ENCODE results near the gene METTL9.
A peak's percentile ranks its signal among the peaks of the same experiment; 100 is the strongest.
"Not testable (repeated sequence)": the region's sequence is repeated elsewhere in the genome, so short reads cannot be mapped to it uniquely, and the experiment has no call there.

METTL9 gene

GRCh38 chr16:21663889-21664647 is 64.7 kb downstream of the METTL9 start, which contains the start of gene OTOA:
OTOA (plus strand) TSS chr16:21663968; CDS start chr16:21678515, 14,547 bp downstream.
- no peaks in the 10 kb centered on the region for H3K4me1 ChIP-seq (ENCODE audit: control insufficient read depth, insufficient read depth, low read length, unreplicated experiment)
- no peak within 1 kb of the TSS for H3K27ac ChIP-seq (ENCODE audit: low read depth, low read length)
- no peaks in the 10 kb centered on the region for H3K36me3 ChIP-seq (ENCODE audit: insufficient read depth, low read length)
- peak within 1 kb of the TSS; percentile 44; the same call in 1 of the 2 replicates for H3K4me3 ChIP-seq (ENCODE audit: low read depth, low read length)
- H3K79me2 ChIP-seq (ENCODE audit: control insufficient read depth, insufficient read depth, low read length, unreplicated experiment) = no peaks in the 10 kb centered on the region
- H2AFZ ChIP-seq (ENCODE audit: low read length, unreplicated experiment) = no peak within 1 kb of the TSS
- peaks cover 3% of the 10 kb centered on the region; the same call in 1 of the 2 replicates for H3K27me3 ChIP-seq (ENCODE audit: insufficient read depth, low read length)

GRCh38 chr16:21664801-21665492 is 65.6 kb downstream of the METTL9 start:
- Histone ChIP-seq H3K27me3 (ENCODE audit: insufficient read depth, low read length) (peaks cover 3% of the 10 kb centered on the region; the same call in 1 of the 2 replicates), H2AFZ (ENCODE audit: low read length, unreplicated experiment) (no peak overlapping the region), H3K79me2 (ENCODE audit: control insufficient read depth, insufficient read depth, low read length, unreplicated experiment) (no peaks in the 10 kb centered on the region), H3K27ac (ENCODE audit: low read depth, low read length) (no peak overlapping the region), H3K4me3 (ENCODE audit: low read depth, low read length) (no peak overlapping the region), H3K4me1 (ENCODE audit: control insufficient read depth, insufficient read depth, low read length, unreplicated experiment) (no peaks in the 10 kb centered on the region), H3K36me3 (ENCODE audit: insufficient read depth, low read length) (no peaks in the 10 kb centered on the region)

- no peak overlapping the region for H2AFZ ChIP-seq (ENCODE audit: low read length, unreplicated experiment)
- no peak overlapping the region for H3K27ac ChIP-seq (ENCODE audit: low read depth, low read length)
- no peaks in the 10 kb centered on the region for H3K36me3 ChIP-seq (ENCODE audit: insufficient read depth, low read length)
- no peaks in the 10 kb centered on the region for H3K79me2 ChIP-seq (ENCODE audit: control insufficient read depth, insufficient read depth, low read length, unreplicated experiment)
- peaks cover 10% of the 10 kb centered on the region; the same call in 1 of the 2 replicates for H3K27me3 ChIP-seq (ENCODE audit: insufficient read depth, low read length)
- no peaks in the 10 kb centered on the region for H3K4me1 ChIP-seq (ENCODE audit: control insufficient read depth, insufficient read depth, low read length, unreplicated experiment)
- H3K4me3 ChIP-seq (ENCODE audit: low read depth, low read length) = no peak overlapping the region
Observed at GRCh38 chr16:21666772-21667171, 67.4 kb downstream of the METTL9 start.

- Histone ChIP-seq H3K36me3 (ENCODE audit: insufficient read depth, low read length) (no peaks in the 10 kb centered on the region), H3K4me3 (ENCODE audit: low read depth, low read length) (no peak overlapping the region), H3K27me3 (ENCODE audit: insufficient read depth, low read length) (peaks cover 10% of the 10 kb centered on the region; the same call in 1 of the 2 replicates), H3K27ac (ENCODE audit: low read depth, low read length) (no peak overlapping the region), H2AFZ (ENCODE audit: low read length, unreplicated experiment) (no peak overlapping the region), H3K4me1 (ENCODE audit: control insufficient read depth, insufficient read depth, low read length, unreplicated experiment) (no peaks in the 10 kb centered on the region), H3K79me2 (ENCODE audit: control insufficient read depth, insufficient read depth, low read length, unreplicated experiment) (no peaks in the 10 kb centered on the region)
Observed at GRCh38 chr16:21667575-21667974, 68.2 kb downstream of the METTL9 start.

- Histone ChIP-seq H3K27me3 (ENCODE audit: insufficient read depth, low read length) (peaks cover 22% of the 10 kb centered on the region; the same call in 1 of the 2 replicates), H3K36me3 (ENCODE audit: insufficient read depth, low read length) (no peaks in the 10 kb centered on the region), H3K4me1 (ENCODE audit: control insufficient read depth, insufficient read depth, low read length, unreplicated experiment) (no peaks in the 10 kb centered on the region), H3K4me3 (ENCODE audit: low read depth, low read length) (no peak overlapping the region), H3K79me2 (ENCODE audit: control insufficient read depth, insufficient read depth, low read length, unreplicated experiment) (no peaks in the 10 kb centered on the region), H2AFZ (ENCODE audit: low read length, unreplicated experiment) (no peak overlapping the region), H3K27ac (ENCODE audit: low read depth, low read length) (no peak overlapping the region)
Observed at GRCh38 chr16:21673469-21673868, 74.1 kb downstream of the METTL9 start.

- H2AFZ ChIP-seq (ENCODE audit: low read length, unreplicated experiment); H3K79me2 ChIP-seq (ENCODE audit: control insufficient read depth, insufficient read depth, low read length, unreplicated experiment); H3K4me1 ChIP-seq (ENCODE audit: control insufficient read depth, insufficient read depth, low read length, unreplicated experiment); H3K36me3 ChIP-seq (ENCODE audit: insufficient read depth, low read length); H3K4me3 ChIP-seq (ENCODE audit: low read depth, low read length); H3K27ac ChIP-seq (ENCODE audit: low read depth, low read length): not testable (repeated sequence)
- peaks cover 28% of the 10 kb centered on the region; the same call in 1 of the 2 replicates for H3K27me3 ChIP-seq (ENCODE audit: insufficient read depth, low read length)
Observed at GRCh38 chr16:21674456-21674855, 75.1 kb downstream of the METTL9 start.

GRCh38 chr16:21680714-21681113 is 81.3 kb downstream of the METTL9 start:
- peaks cover 44% of the 10 kb centered on the region for H3K27me3 ChIP-seq (ENCODE audit: insufficient read depth, low read length)
- not testable (repeated sequence) for H2AFZ ChIP-seq (ENCODE audit: low read length, unreplicated experiment); H3K4me3 ChIP-seq (ENCODE audit: low read depth, low read length); H3K27ac ChIP-seq (ENCODE audit: low read depth, low read length); H3K79me2 ChIP-seq (ENCODE audit: control insufficient read depth, insufficient read depth, low read length, unreplicated experiment); H3K36me3 ChIP-seq (ENCODE audit: insufficient read depth, low read length); H3K4me1 ChIP-seq (ENCODE audit: control insufficient read depth, insufficient read depth, low read length, unreplicated experiment)

GRCh38 chr16:21683184-21683583 is 83.8 kb downstream of the METTL9 start:
- Histone ChIP-seq H2AFZ (ENCODE audit: low read length, unreplicated experiment) (no peak overlapping the region), H3K27me3 (ENCODE audit: insufficient read depth, low read length) (peaks cover 40% of the 10 kb centered on the region), H3K36me3 (ENCODE audit: insufficient read depth, low read length) (no peaks in the 10 kb centered on the region), H3K27ac (ENCODE audit: low read depth, low read length) (no peak overlapping the region), H3K79me2 (ENCODE audit: control insufficient read depth, insufficient read depth, low read length, unreplicated experiment) (no peaks in the 10 kb centered on the region), H3K4me1 (ENCODE audit: control insufficient read depth, insufficient read depth, low read length, unreplicated experiment) (no peaks in the 10 kb centered on the region), H3K4me3 (ENCODE audit: low read depth, low read length) (no peak overlapping the region)

- Histone ChIP-seq H2AFZ (ENCODE audit: low read length, unreplicated experiment) (no peak overlapping the region), H3K36me3 (ENCODE audit: insufficient read depth, low read length) (no peaks in the 10 kb centered on the region), H3K4me1 (ENCODE audit: control insufficient read depth, insufficient read depth, low read length, unreplicated experiment) (no peaks in the 10 kb centered on the region), H3K79me2 (ENCODE audit: control insufficient read depth, insufficient read depth, low read length, unreplicated experiment) (no peaks in the 10 kb centered on the region), H3K27ac (ENCODE audit: low read depth, low read length) (no peak overlapping the region), H3K4me3 (ENCODE audit: low read depth, low read length) (no peak overlapping the region), H3K27me3 (ENCODE audit: insufficient read depth, low read length) (peaks cover 42% of the 10 kb centered on the region)
Observed at GRCh38 chr16:21684199-21684598, 84.8 kb downstream of the METTL9 start.

- no peak overlapping the region for H3K27ac ChIP-seq (ENCODE audit: low read depth, low read length)
- no peaks in the 10 kb centered on the region for H3K4me1 ChIP-seq (ENCODE audit: control insufficient read depth, insufficient read depth, low read length, unreplicated experiment)
- H3K27me3 ChIP-seq (ENCODE audit: insufficient read depth, low read length) = peaks cover 42% of the 10 kb centered on the region
- H3K4me3 ChIP-seq (ENCODE audit: low read depth, low read length) = no peak overlapping the region
- H3K79me2 ChIP-seq (ENCODE audit: control insufficient read depth, insufficient read depth, low read length, unreplicated experiment) = no peaks in the 10 kb centered on the region
- no peaks in the 10 kb centered on the region for H3K36me3 ChIP-seq (ENCODE audit: insufficient read depth, low read length)
- H2AFZ ChIP-seq (ENCODE audit: low read length, unreplicated experiment) = no peak overlapping the region
Observed at GRCh38 chr16:21685034-21685455, 85.7 kb downstream of the METTL9 start.

- H3K79me2 ChIP-seq (ENCODE audit: control insufficient read depth, insufficient read depth, low read length, unreplicated experiment) = no peaks in the 10 kb centered on the region
- no peak overlapping the region for H2AFZ ChIP-seq (ENCODE audit: low read length, unreplicated experiment)
Observed at GRCh38 chr16:21689107-21689506, 89.7 kb downstream of the METTL9 start.

More at GRCh38 chr16:21689107-21689506, 89.7 kb downstream of the METTL9 start:
- Histone ChIP-seq H3K4me1 (ENCODE audit: control insufficient read depth, insufficient read depth, low read length, unreplicated experiment) (no peaks in the 10 kb centered on the region), H3K27me3 (ENCODE audit: insufficient read depth, low read length) (peaks cover 30% of the 10 kb centered on the region), H3K27ac (ENCODE audit: low read depth, low read length) (no peak overlapping the region), H3K36me3 (ENCODE audit: insufficient read depth, low read length) (no peaks in the 10 kb centered on the region), H3K4me3 (ENCODE audit: low read depth, low read length) (no peak overlapping the region)
